Adrenal gland (tissue), 5 donors: ENCODE measurements around the gene DNAJB4.

Source experiments
- CTCF ChIP-seq, 6 experiments: fragments of 450-650 bp in 4 of 6; fragments of 200-600 bp in 2 of 6; sonication (generic) in 1 of 6; IDR thresholded peaks; 1 replicate in 5 of 6; 2 replicates in 1 of 6; pipeline versions ENCODE4 v1.5.1 to v1.8.0; 2016 to 2021; ENCODE audit warnings: antibody characterized with exemption in 6 of 6, mild to moderate bottlenecking in 2 of 6, moderate library complexity in 1 of 6
- POLR2A ChIP-seq, 2 donors: fragments of 450-650 bp; IDR thresholded peaks; one replicate each; pipeline ENCODE4 v1.6.1; 2017; ENCODE audit warnings: antibody characterized with exemption in 2 of 2, mild to moderate bottlenecking in 2 of 2, moderate library complexity in 1 of 2
- donor health status: DM: no; HTN: no; CAD: no.

DNA sequence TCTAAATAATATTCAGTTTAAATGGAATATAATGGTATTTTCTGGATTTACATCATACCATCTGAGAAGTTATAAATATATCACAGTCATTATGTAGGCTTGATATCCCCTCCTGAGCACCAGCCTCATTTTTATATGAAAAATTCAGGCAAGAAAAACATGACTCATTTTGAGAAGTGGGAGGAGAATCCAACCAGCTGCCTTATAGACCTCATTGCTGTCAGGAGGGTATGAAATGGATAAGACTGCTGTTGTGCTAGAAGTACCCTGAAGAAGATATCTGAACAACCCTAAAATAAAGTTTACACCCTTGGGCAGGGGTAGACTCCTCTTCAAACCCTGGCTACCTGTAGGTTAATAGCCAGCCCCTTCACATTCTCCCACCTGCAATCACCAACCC is 49.8 kb downstream of the DNAJB4 start:
- no peak for TF ChIP-seq CTCF (IDR thresholded peaks at IDR 0.05)
- no peak for TF ChIP-seq POLR2A (IDR thresholded peaks at IDR 0.05)
